CD1c-positive myeloid dendritic cell (primary cell): ENCODE measurements around the gene CLIC1.

Experiments
- DNase-seq: peaks from one replicate; pipeline ENCODE4 v3.0.0-alpha.2; 2016; ENCODE audit errors: extremely low spot score

Gene CLIC1

GRCh38 chr6:31737991-31738979, 2.0 kb upstream of the CLIC1 start:
- peak; percentile 91 for DNase-seq

- DNase-seq, result peak; percentile 44
Measured at GRCh38 chr6:31737315-31737990, 1.1 kb upstream of the CLIC1 start.

- peak; percentile 45 for DNase-seq
Measured at GRCh38 chr6:31736768-31737314, 511 bp upstream of the CLIC1 start.

- DNase-seq, result peak; percentile 66
Measured at GRCh38 chr6:31734821-31735406, 1.4 kb downstream of the CLIC1 start.

GRCh38 chr6:31734247-31734820, 2.0 kb downstream of the CLIC1 start:
- DNase-seq, result no peak

GRCh38 chr6:31733734-31734133, 2.6 kb downstream of the CLIC1 start:
- no peak for DNase-seq

- DNase-seq, result no peak
Measured at GRCh38 chr6:31732029-31732428, 4.3 kb downstream of the CLIC1 start.

GRCh38 chr6:31730631-31731086, 5.7 kb downstream of the CLIC1 start:
- DNase-seq, result no peak

- peak; percentile 75 for DNase-seq
Measured at GRCh38 chr6:31729979-31730630, 6.2 kb downstream of the CLIC1 start.

- DNase-seq, result peak; percentile 89
Measured at GRCh38 chr6:31729515-31729978, 6.8 kb downstream of the CLIC1 start.

GRCh38 chr6:31728767-31729514, 7.4 kb downstream of the CLIC1 start, which contains the start of gene DDAH2:
Gene DDAH2 (minus strand): TSS chr6:31729299. CDS start chr6:31729161, 138 bp downstream.
- no peak for DNase-seq

- no peak for DNase-seq
Measured at GRCh38 chr6:31727717-31728671, 8.3 kb downstream of the CLIC1 start.

- DNase-seq, result peak; percentile 89
Measured at GRCh38 chr6:31727034-31727716, 9.2 kb downstream of the CLIC1 start.

GRCh38 chr6:31725502-31726350, 10.6 kb downstream of the CLIC1 start:
- peak; percentile 93 for DNase-seq

GRCh38 chr6:31723980-31724691, 12.2 kb downstream of the CLIC1 start:
- no peak for DNase-seq

- no peak for DNase-seq
Measured at GRCh38 chr6:31723245-31723979, 12.9 kb downstream of the CLIC1 start, which contains the start of gene MPIG6B. Gene MPIG6B (plus strand): TSS chr6:31723373. CDS start chr6:31723384, 11 bp downstream.
